HCT116 (cell line): ENCODE results near the gene ITGB6.

Source experiments
- CTCF ChIP-seq, 3 experiments: fragments of 200-600 bp in 1 of 3; sonication (generic) in 1 of 3; IDR thresholded peaks in 2 of 3; conservative IDR thresholded peaks in 1 of 3; 2 replicates each; pipeline ENCODE4 v1.5.1; 2012 to 2017; ENCODE audit warnings: low read depth in 2 of 3, low read length in 2 of 3, antibody characterized with exemption in 1 of 3, borderline replicate concordance in 1 of 3, control low read depth in 1 of 3, mild to moderate bottlenecking in 1 of 3, mixed read lengths in 1 of 3, mixed run types in 1 of 3, moderate library complexity in 1 of 3; ENCODE audit not compliant: insufficient read depth in 1 of 3
- EGR1 ChIP-seq: IDR thresholded peaks from 2 replicates; pipeline ENCODE4 v1.6.1; 2012; ENCODE audit warnings: low read depth
- POLR2A ChIP-seq: IDR thresholded peaks from 2 replicates; pipeline ENCODE4 v1.7.0; 2011; ENCODE audit warnings: borderline replicate concordance; ENCODE audit not compliant: insufficient read depth, insufficient read length; ENCODE audit errors: extremely low read depth
- POLR2AphosphoS5 ChIP-seq: IDR thresholded peaks from 2 replicates; pipeline ENCODE4 v1.6.1; 2011; ENCODE audit warnings: mild to moderate bottlenecking, low read depth, low read length, moderate library complexity
- REST ChIP-seq: IDR thresholded peaks from 2 replicates; pipeline ENCODE4 v1.6.1; 2012; ENCODE audit warnings: low read depth

GRCh38 chr2:160245614-160246155 is 45.6 kb upstream of the ITGB6 start:
- TF ChIP-seq CTCF (IDR thresholded peaks at IDR 0.05 in 2 of 3, conservative IDR thresholded peaks at IDR 0.05 in 1 of 3; ENCODE audit: borderline replicate concordance in 1 of 3, insufficient read depth in 1 of 3, low read depth in 2 of 3, low read length in 2 of 3) (no peak), POLR2A (no peak), EGR1 (no peak), REST (no peak), POLR2AphosphoS5 (no peak)
